Endothelial cell (in vitro differentiated cells): ENCODE data around the gene MPLKIP. TPM values are rescaled to one million over a fixed set of nuclear protein-coding genes. Genes with fewer than 3 reads are reported as not detected.
"Not testable (repeated sequence)": the region's sequence is repeated elsewhere in the genome, so short reads cannot be mapped to it uniquely, and the experiment has no call there.

Source experiments
- DNase-seq: peaks from one replicate; pipeline ENCODE4 v3.0.0; 2021; ENCODE audit warnings: low spot score
- H3K27ac Mint-ChIP-seq: one replicate; pipeline ENCODE4 v1.8.0; 2021; ENCODE audit warnings: mixed read lengths, inconsistent platforms; ENCODE audit not compliant: unreplicated experiment
- H3K27me3 Mint-ChIP-seq: one replicate; pipeline ENCODE4 v1.8.0; 2021; ENCODE audit warnings: mild to moderate bottlenecking, moderate library complexity, mixed read lengths, inconsistent platforms; ENCODE audit not compliant: unreplicated experiment
- H3K36me3 Mint-ChIP-seq: one replicate; pipeline ENCODE4 v1.8.0; 2021; ENCODE audit warnings: mild to moderate bottlenecking, low read depth, mixed read lengths, inconsistent platforms; ENCODE audit not compliant: unreplicated experiment
- H3K4me1 Mint-ChIP-seq: one replicate; pipeline ENCODE4 v1.8.0; 2021; ENCODE audit warnings: mild to moderate bottlenecking, mixed read lengths, inconsistent platforms; ENCODE audit not compliant: unreplicated experiment
- H3K4me3 Mint-ChIP-seq: one replicate; pipeline ENCODE4 v1.8.0; 2021; ENCODE audit warnings: mild to moderate bottlenecking, mixed read lengths, inconsistent platforms; ENCODE audit not compliant: unreplicated experiment
- H3K9me3 Mint-ChIP-seq: one replicate; pipeline ENCODE4 v1.8.0; 2021; ENCODE audit warnings: mixed read lengths, inconsistent platforms; ENCODE audit not compliant: unreplicated experiment
- total RNA-seq: library from RNA; stranded (reverse); fragmentation: NEBNext Ultra II Directional; extraction: Animal tissue kit (Norgen Biotek cat#: 25700); gene quantifications from one replicate; pipeline ENCODE4 v1.2.1, GENCODE V29; 2021; ENCODE audit not compliant: unreplicated experiment
- TF ChIP-seq, protein P1 (sequence below): fragments of 200-600 bp; sonication (generic); IDR thresholded peaks from one replicate; pipeline ENCODE4 v1.5.0; 2021; ENCODE audit warnings: antibody characterized with exemption; ENCODE audit not compliant: unreplicated experiment

The MPLKIP gene
- total RNA-seq, 1 donor from 2014 or later, result 25.0 TPM

DNA sequence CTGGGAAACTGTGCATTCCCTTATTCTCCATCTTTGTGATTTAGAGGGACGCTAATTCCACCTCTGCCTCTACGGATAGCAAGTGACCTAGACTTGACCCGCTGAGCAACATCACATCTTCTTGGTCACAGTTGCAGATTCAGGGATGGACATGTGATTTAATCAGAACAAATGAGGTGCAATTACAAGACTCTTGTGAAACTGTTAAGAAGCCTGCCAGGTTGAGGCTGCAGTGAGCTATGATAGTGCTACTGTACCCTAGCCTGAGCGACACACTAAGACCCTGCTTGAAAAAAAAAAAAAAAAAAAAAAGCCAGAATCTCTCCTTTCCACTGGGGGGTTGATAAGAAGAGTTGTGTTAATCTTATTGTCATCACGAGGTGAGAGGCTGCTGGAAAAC lies 14.4 kb downstream of the MPLKIP start:
- H3K27me3 Mint-ChIP-seq, result peaks cover 1% of the 10 kb centered on the region
- H3K9me3 Mint-ChIP-seq, result no peaks in the 10 kb centered on the region
- H3K36me3 Mint-ChIP-seq, result no peaks in the 10 kb centered on the region
- DNase-seq, result no peak
- peaks cover 16% of the 10 kb centered on the region for H3K4me1 Mint-ChIP-seq
- H3K4me3 Mint-ChIP-seq, result no peak overlapping the region
- TF ChIP-seq, protein P1, sequence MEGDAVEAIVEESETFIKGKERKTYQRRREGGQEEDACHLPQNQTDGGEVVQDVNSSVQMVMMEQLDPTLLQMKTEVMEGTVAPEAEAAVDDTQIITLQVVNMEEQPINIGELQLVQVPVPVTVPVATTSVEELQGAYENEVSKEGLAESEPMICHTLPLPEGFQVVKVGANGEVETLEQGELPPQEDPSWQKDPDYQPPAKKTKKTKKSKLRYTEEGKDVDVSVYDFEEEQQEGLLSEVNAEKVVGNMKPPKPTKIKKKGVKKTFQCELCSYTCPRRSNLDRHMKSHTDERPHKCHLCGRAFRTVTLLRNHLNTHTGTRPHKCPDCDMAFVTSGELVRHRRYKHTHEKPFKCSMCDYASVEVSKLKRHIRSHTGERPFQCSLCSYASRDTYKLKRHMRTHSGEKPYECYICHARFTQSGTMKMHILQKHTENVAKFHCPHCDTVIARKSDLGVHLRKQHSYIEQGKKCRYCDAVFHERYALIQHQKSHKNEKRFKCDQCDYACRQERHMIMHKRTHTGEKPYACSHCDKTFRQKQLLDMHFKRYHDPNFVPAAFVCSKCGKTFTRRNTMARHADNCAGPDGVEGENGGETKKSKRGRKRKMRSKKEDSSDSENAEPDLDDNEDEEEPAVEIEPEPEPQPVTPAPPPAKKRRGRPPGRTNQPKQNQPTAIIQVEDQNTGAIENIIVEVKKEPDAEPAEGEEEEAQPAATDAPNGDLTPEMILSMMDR, result no peak
- peak overlapping the region; percentile 43 for H3K27ac Mint-ChIP-seq

DNA sequence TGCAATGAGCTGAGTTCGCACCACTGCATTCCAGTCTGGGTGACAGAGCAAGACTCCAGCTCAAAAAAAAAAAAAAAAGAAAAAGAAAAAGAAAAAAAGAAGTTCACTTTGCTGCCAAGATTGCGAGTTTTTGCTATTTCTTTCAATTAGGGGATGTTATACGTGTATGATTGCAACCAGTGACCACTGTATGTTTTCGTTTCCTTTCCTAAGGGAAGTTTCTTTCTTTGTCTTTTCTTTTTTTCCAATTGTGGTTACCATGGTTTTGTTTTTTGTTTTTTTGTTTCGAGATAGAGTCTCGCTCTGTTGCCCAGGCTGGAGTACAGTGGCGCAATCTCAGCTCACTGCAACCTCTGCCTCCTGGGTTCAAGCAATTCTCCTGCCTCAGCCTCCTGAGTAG lies 16.2 kb downstream of the MPLKIP start:
- H3K27me3 Mint-ChIP-seq, H3K27ac Mint-ChIP-seq, DNase-seq, H3K4me3 Mint-ChIP-seq, H3K9me3 Mint-ChIP-seq, H3K36me3 Mint-ChIP-seq: not testable (repeated sequence)
- peaks cover 16% of the 10 kb centered on the region for H3K4me1 Mint-ChIP-seq

DNA sequence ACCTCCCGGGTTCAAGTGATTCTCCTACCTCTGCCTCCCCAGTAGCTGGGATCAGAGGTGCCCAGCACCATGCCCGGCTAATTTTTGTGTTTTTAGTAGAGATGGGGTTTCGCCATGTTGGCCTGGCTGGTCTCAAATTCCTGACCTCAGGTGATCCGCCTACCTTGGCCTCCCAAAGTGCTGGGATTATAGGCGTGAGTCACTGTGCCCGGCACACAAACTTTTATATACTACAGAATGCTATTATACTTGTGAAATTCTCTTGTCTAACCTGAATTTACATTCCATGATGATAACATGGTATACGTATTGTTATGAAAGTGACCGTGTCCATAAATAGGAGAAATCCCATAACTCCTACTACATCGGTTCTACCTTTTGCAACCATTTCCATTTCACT lies 17.2 kb downstream of the MPLKIP start:
- Mint-ChIP-seq H3K27ac (peak overlapping the region; percentile 8), H3K4me1 (peaks cover 16% of the 10 kb centered on the region)
- DNase-seq, H3K9me3 Mint-ChIP-seq, H3K4me3 Mint-ChIP-seq, H3K27me3 Mint-ChIP-seq, H3K36me3 Mint-ChIP-seq: not testable (repeated sequence)

DNA sequence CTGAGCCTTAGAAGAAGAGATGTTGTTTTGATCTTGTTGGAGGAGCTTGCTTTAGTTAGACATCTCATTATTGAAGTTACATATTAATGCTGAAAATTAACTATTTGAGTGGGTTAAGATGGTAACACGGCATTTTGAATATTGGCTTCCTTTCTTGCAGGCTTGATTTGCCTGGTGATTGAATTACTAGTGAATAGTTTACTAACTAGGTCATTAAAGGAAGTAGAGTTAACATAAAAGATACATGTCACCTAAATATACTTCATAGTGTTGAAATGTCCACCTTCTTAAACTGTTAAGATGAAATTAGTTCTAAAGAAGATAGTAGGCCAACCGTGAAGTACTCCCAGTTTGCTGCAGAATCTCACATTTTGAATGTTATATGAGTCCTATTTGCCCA lies 18.5 kb downstream of the MPLKIP start:
- no peaks in the 10 kb centered on the region for H3K27me3 Mint-ChIP-seq
- peaks cover 16% of the 10 kb centered on the region for H3K4me1 Mint-ChIP-seq
- TF ChIP-seq, protein P1, result no peak
- DNase-seq, result no peak
- peak overlapping the region; percentile 15 for H3K27ac Mint-ChIP-seq
- peaks cover 5% of the 10 kb centered on the region for H3K36me3 Mint-ChIP-seq
- no peak overlapping the region for H3K4me3 Mint-ChIP-seq
- H3K9me3 Mint-ChIP-seq, result no peaks in the 10 kb centered on the region

DNA sequence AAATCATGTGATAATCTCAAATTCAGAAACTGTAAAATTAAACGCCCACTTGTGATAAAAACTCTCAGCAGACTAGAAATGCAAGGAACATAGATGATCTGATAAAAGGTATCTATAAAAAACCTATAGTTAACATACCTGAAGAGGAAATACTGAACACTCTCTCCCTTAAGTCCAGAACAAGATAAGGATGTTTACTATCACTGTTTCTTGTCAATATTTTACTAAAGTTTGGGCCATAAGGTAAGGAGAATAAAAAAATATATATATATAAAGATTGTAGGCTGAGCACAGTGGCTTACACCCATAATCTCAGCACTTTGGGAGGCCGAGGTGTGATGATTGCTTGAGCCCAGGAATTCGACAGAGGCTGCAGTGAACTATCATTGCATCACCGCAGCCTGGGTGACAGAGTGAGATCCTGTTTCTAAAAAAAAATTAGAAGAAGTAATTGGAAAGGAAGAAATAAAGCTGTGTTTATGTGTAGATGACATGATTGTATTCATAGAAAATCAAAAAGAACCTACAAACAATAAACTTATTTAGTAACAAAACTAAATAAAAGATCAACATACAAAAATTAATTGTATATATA lies 28.4 kb downstream of the MPLKIP start:
- no peaks in the 10 kb centered on the region for H3K27me3 Mint-ChIP-seq
- TF ChIP-seq, protein P1, result no peak
- H3K36me3 Mint-ChIP-seq, result no peaks in the 10 kb centered on the region
- DNase-seq, result no peak
- no peaks in the 10 kb centered on the region for H3K4me1 Mint-ChIP-seq
- no peak overlapping the region for H3K27ac Mint-ChIP-seq
- H3K4me3 Mint-ChIP-seq, result no peak overlapping the region
- H3K9me3 Mint-ChIP-seq, result no peaks in the 10 kb centered on the region

DNA sequence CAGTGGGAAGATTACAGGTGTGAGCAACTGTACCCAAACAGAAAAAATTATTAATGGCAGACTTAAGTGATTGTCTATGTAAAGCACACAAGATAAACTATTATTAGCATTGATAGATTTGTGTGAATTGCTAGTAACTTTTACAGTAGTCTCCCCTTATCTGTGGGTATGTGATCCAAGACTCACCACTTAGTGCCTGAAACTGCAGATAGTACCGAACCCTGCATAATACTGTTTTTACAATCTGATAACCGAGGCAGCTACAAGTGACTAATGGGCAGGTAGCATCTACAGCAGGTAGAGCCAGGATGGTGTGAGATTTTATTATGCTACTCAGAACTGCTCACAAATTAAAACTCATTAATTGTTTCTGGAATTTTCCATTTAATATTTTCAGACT lies 31.5 kb downstream of the MPLKIP start:
- Mint-ChIP-seq H3K4me1 (no peaks in the 10 kb centered on the region), H3K27me3 (no peaks in the 10 kb centered on the region), H3K4me3 (no peak overlapping the region), H3K36me3 (no peaks in the 10 kb centered on the region), H3K9me3 (no peaks in the 10 kb centered on the region), H3K27ac (no peak overlapping the region)
- TF ChIP-seq, protein P1, result no peak
- DNase-seq, result no peak
